Measurements from ENCODE around the gene RASA3.

RASA3 gene

DNA sequence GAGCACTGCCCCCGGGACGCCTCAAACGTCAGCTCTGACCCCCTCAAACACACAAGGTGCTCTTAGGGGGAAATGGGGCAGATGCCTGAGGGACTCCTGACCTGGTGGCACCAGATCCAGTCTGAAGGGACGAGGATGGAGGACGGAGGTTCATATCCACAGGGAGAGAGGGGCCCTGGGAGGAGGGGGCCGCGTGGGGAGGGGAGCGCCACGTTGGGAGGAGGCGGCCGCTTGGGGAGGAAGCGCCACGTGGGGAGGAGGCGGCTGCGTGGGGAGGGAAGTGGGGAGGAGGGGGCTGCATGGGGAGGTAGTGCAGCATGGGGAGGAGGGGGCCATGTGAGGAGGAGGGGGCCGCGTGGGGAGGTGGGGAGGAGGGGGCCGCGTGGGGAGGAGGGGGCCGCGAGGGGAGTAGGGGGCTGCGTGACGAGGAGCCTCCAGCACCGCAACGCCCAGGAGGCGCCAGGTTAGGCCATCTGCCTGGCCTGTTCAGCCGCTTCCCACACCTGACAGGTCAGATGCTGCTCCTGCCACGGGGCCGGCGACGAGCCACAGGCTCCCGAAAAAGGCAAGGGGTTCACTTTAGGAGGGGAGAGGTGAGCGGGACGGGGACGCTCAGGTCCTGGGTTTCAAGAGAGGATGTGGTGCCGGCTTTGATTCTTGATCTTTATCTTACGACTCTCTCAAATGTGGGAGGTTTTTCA lies 121.9 kb downstream of the RASA3 start:
- H3K4me1 ChIP-seq (ENCODE audit: insufficient read depth, low read length, poor library complexity, severe bottlenecking): no peaks in the 10 kb centered on the region
- H3K79me2 ChIP-seq (ENCODE audit: insufficient read depth, low read length): no peaks in the 10 kb centered on the region
- TF ChIP-seq, protein P1, sequence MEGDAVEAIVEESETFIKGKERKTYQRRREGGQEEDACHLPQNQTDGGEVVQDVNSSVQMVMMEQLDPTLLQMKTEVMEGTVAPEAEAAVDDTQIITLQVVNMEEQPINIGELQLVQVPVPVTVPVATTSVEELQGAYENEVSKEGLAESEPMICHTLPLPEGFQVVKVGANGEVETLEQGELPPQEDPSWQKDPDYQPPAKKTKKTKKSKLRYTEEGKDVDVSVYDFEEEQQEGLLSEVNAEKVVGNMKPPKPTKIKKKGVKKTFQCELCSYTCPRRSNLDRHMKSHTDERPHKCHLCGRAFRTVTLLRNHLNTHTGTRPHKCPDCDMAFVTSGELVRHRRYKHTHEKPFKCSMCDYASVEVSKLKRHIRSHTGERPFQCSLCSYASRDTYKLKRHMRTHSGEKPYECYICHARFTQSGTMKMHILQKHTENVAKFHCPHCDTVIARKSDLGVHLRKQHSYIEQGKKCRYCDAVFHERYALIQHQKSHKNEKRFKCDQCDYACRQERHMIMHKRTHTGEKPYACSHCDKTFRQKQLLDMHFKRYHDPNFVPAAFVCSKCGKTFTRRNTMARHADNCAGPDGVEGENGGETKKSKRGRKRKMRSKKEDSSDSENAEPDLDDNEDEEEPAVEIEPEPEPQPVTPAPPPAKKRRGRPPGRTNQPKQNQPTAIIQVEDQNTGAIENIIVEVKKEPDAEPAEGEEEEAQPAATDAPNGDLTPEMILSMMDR (conservative IDR thresholded peaks at IDR 0.05; ENCODE audit: low read length): no peak
- TF ChIP-seq EZH2phosphoT487 (IDR thresholded peaks at IDR 0.05; ENCODE audit: borderline replicate concordance): no peak
- no peaks in the 10 kb centered on the region for H3K27me3 ChIP-seq (ENCODE audit: insufficient read depth, low read length, poor library complexity, severe bottlenecking)
- H4K20me1 ChIP-seq (ENCODE audit: insufficient read depth, low read length, poor library complexity, severe bottlenecking): no peaks in the 10 kb centered on the region
- peaks cover 30% of the 10 kb centered on the region; the same call in 1 of the 2 replicates for H3K36me3 ChIP-seq (ENCODE audit: insufficient read depth, low read length)
- H3K4me2 ChIP-seq (ENCODE audit: low read depth, low read length, poor library complexity, severe bottlenecking): no peak overlapping the region
- H3K9ac ChIP-seq (ENCODE audit: low read depth, low read length, poor library complexity, severe bottlenecking): no peak overlapping the region
- H3K4me3 ChIP-seq (ENCODE audit: low read length, poor library complexity, severe bottlenecking): no peak overlapping the region
- no peaks in the 10 kb centered on the region for H3K9me3 ChIP-seq (ENCODE audit: insufficient read depth, low read depth, low read length)
- H3K9me2 ChIP-seq (replicated peaks; ENCODE audit: low read depth, low read length): no peaks in the 10 kb centered on the region
- H3F3A ChIP-seq (ENCODE audit: low read depth): no peaks in the 10 kb centered on the region
- no peak overlapping the region for H2AFZ ChIP-seq (ENCODE audit: low read length)

DNA sequence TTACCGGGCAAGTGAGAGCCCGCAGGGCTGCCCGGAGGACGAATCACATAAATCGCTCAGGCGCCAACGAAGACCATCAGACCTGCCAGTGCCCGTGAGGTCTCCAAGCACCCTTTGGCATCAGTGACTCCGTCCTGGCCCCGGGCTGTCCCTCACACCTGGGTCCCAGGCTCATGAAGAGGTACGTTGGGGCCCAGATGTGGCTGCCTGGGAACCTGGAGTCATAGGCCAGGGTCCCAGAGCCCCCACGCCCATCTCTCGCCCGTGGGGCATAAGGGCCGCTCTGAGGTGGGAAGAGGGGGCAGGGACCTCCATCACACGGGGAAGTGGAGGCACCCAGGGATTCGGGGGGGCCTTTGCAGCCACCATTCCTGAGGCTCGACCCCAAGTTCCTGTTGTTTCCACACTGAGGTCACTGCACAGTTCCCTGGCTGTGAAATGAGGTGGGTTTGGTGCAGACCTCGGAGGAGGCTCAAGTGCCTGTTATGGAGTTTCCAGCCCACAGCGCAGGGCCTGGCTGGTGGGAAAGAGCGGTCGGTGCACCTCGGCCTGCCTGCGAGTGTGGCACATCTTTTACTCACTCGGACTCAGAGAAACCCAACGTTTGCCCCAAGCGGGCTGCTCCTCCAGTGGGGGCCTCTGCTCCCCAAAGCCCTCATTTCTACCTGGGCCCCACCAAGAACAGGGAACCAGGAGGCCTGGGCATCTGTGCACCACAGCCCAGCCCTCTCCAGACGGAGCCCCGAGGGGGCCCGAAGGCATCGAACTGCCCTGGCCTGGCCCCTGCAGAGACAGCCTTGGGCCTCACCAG lies 122.6 kb downstream of the RASA3 start:
- H3K36me3 ChIP-seq (ENCODE audit: insufficient read depth, low read length): peaks cover 23% of the 10 kb centered on the region; the same call in 1 of the 2 replicates
- H3F3A ChIP-seq (ENCODE audit: low read depth): no peaks in the 10 kb centered on the region
- no peaks in the 10 kb centered on the region for H3K4me1 ChIP-seq (ENCODE audit: insufficient read depth, low read length, poor library complexity, severe bottlenecking)
- H3K4me3 ChIP-seq (ENCODE audit: low read length, poor library complexity, severe bottlenecking): no peak overlapping the region
- no peak overlapping the region for H2AFZ ChIP-seq (ENCODE audit: low read length)
- no peaks in the 10 kb centered on the region for H3K27me3 ChIP-seq (ENCODE audit: insufficient read depth, low read length, poor library complexity, severe bottlenecking)
- H3K4me2 ChIP-seq (ENCODE audit: low read depth, low read length, poor library complexity, severe bottlenecking): no peak overlapping the region
- no peak for TF ChIP-seq EZH2phosphoT487 (IDR thresholded peaks at IDR 0.05; ENCODE audit: borderline replicate concordance)
- TF ChIP-seq, protein P1 (conservative IDR thresholded peaks at IDR 0.05; ENCODE audit: low read length): no peak
- no peaks in the 10 kb centered on the region for H3K79me2 ChIP-seq (ENCODE audit: insufficient read depth, low read length)
- no peaks in the 10 kb centered on the region for H4K20me1 ChIP-seq (ENCODE audit: insufficient read depth, low read length, poor library complexity, severe bottlenecking)
- H3K9me2 ChIP-seq (replicated peaks; ENCODE audit: low read depth, low read length): no peaks in the 10 kb centered on the region
- no peaks in the 10 kb centered on the region for H3K9me3 ChIP-seq (ENCODE audit: insufficient read depth, low read depth, low read length)
- no peak overlapping the region for H3K9ac ChIP-seq (ENCODE audit: low read depth, low read length, poor library complexity, severe bottlenecking)

- Histone ChIP-seq H3K9me3 (ENCODE audit: insufficient read depth, low read depth, low read length) (no peaks in the 10 kb centered on the region), H4K20me1 (ENCODE audit: insufficient read depth, low read length, poor library complexity, severe bottlenecking) (no peaks in the 10 kb centered on the region), H3K4me3 (ENCODE audit: low read length, poor library complexity, severe bottlenecking) (no peak overlapping the region), H3K4me1 (ENCODE audit: insufficient read depth, low read length, poor library complexity, severe bottlenecking) (no peaks in the 10 kb centered on the region), H3F3A (ENCODE audit: low read depth) (no peaks in the 10 kb centered on the region), H3K36me3 (ENCODE audit: insufficient read depth, low read length) (peaks cover 23% of the 10 kb centered on the region; the same call in 1 of the 2 replicates), H3K79me2 (ENCODE audit: insufficient read depth, low read length) (no peaks in the 10 kb centered on the region), H3K27me3 (ENCODE audit: insufficient read depth, low read length, poor library complexity, severe bottlenecking) (no peaks in the 10 kb centered on the region), H2AFZ (ENCODE audit: low read length) (no peak overlapping the region), H3K9ac (ENCODE audit: low read depth, low read length, poor library complexity, severe bottlenecking) (no peak overlapping the region), H3K9me2 (replicated peaks; ENCODE audit: low read depth, low read length) (no peaks in the 10 kb centered on the region), H3K4me2 (ENCODE audit: low read depth, low read length, poor library complexity, severe bottlenecking) (no peak overlapping the region)
- TF ChIP-seq, protein P1 (conservative IDR thresholded peaks at IDR 0.05; ENCODE audit: low read length): no peak
- TF ChIP-seq EZH2phosphoT487 (IDR thresholded peaks at IDR 0.05; ENCODE audit: borderline replicate concordance): no peak
Measured at GRCh38 chr13:114008964-114009589, 123.3 kb downstream of the RASA3 start.
